Adrenal gland (tissue), 5 donors: ENCODE data around the gene UBQLN1.

Experiments
- POLR2A ChIP-seq, 2 donors: fragments of 450-650 bp; IDR thresholded peaks; one replicate each; pipeline ENCODE4 v1.6.1; 2017; ENCODE audit warnings: antibody characterized with exemption in 2 of 2, mild to moderate bottlenecking in 2 of 2, moderate library complexity in 1 of 2
- TF ChIP-seq, protein P1 (sequence below), 6 experiments: fragments of 450-650 bp in 4 of 6; fragments of 200-600 bp in 2 of 6; sonication (generic) in 1 of 6; IDR thresholded peaks; 1 replicate in 5 of 6; 2 replicates in 1 of 6; pipeline versions ENCODE4 v1.5.1 to v1.8.0; 2016 to 2021; ENCODE audit warnings: antibody characterized with exemption in 6 of 6, mild to moderate bottlenecking in 2 of 6, moderate library complexity in 1 of 6
- donor health status: DM: no; HTN: no; CAD: no.

DNA sequence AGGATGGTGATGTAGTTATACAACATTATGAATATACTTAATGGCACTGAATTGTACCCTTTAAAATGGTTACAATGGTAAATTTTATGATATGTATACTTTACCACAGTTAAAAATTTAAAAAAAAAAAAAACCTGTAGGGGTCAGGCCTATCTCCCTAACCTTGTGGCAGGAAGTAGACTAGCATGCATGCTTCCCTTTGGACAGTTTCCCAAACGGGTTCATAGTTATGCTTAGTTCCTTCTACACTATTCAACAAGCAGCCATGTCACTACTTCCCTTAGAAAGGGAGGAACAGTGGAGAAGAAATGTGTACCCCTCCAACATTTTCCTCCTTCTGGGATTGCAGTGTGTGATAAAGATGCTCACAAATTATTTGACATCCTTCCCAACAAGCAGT lies 52.3 kb downstream of the UBQLN1 start:
- TF ChIP-seq, protein P1, sequence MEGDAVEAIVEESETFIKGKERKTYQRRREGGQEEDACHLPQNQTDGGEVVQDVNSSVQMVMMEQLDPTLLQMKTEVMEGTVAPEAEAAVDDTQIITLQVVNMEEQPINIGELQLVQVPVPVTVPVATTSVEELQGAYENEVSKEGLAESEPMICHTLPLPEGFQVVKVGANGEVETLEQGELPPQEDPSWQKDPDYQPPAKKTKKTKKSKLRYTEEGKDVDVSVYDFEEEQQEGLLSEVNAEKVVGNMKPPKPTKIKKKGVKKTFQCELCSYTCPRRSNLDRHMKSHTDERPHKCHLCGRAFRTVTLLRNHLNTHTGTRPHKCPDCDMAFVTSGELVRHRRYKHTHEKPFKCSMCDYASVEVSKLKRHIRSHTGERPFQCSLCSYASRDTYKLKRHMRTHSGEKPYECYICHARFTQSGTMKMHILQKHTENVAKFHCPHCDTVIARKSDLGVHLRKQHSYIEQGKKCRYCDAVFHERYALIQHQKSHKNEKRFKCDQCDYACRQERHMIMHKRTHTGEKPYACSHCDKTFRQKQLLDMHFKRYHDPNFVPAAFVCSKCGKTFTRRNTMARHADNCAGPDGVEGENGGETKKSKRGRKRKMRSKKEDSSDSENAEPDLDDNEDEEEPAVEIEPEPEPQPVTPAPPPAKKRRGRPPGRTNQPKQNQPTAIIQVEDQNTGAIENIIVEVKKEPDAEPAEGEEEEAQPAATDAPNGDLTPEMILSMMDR (IDR thresholded peaks at IDR 0.05): no peak
- no peak for TF ChIP-seq POLR2A (IDR thresholded peaks at IDR 0.05)
